H7 (cell line): Measurements from ENCODE around the gene CHCHD3. TPM values are rescaled to one million over a fixed set of nuclear protein-coding genes. Genes with fewer than 3 reads are reported as not detected.

ENCODE experiments used
- DNase-seq: peaks from one replicate; pipeline ENCODE4 v3.0.0; 2012
- H3K27me3 ChIP-seq: 2 replicates; pipeline ENCODE4 v1.6.0; 2011; ENCODE audit warnings: mild to moderate bottlenecking, low read length; ENCODE audit not compliant: control insufficient read depth, insufficient read depth
- H3K36me3 ChIP-seq: replicated peaks from 2 replicates; pipeline ENCODE4 v1.5.1; 2011; ENCODE audit warnings: low read length; ENCODE audit not compliant: control insufficient read depth, insufficient read depth
- H3K4me3 ChIP-seq: 2 replicates; pipeline ENCODE4 v1.5.1; 2011; ENCODE audit warnings: low read depth, mild to moderate bottlenecking, control low read depth, low read length, moderate library complexity; ENCODE audit not compliant: insufficient read depth
- total RNA-seq: library from RNA; depleted of rRNA; stranded (reverse); fragments of >200 nt; shearing (Covaris generic); gene quantifications from 2 replicates; pipeline ENCODE4 v1.2.3, GENCODE V29; 2014

Gene CHCHD3
- total RNA-seq, 1 experiment from 2014 or later, result 121 TPM

GRCh38 chr7:132950725-132951124 is 131.2 kb downstream of the CHCHD3 start:
- no peak for DNase-seq
- Histone ChIP-seq H3K36me3 (no peaks in the 10 kb centered on the region; the same call in 1 of the 2 replicates), H3K27me3 (no peaks in the 10 kb centered on the region), H3K4me3 (no peak overlapping the region)

DNA sequence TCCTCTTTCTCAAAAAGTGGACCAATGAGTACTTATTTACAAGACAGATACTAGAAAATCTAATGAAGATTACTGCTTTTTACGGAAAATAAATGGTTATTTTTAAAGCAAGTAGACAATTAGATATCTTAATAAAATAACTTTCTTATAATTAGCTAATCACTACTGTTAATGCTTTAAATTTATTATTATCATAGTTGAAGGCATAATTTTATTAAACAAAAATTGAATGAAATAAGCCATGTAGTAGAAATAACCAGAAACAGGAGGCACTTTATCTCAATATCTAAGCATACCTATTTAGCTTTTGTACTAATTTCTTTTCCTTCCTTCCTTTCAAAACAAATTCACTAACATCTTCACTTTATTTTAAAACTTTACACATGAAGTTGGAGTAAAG is 134.9 kb downstream of the CHCHD3 start:
- no peaks in the 10 kb centered on the region for H3K27me3 ChIP-seq
- H3K4me3 ChIP-seq, result no peak overlapping the region
- H3K36me3 ChIP-seq, result no peaks in the 10 kb centered on the region; the same call in 1 of the 2 replicates
- DNase-seq, result no peak

DNA sequence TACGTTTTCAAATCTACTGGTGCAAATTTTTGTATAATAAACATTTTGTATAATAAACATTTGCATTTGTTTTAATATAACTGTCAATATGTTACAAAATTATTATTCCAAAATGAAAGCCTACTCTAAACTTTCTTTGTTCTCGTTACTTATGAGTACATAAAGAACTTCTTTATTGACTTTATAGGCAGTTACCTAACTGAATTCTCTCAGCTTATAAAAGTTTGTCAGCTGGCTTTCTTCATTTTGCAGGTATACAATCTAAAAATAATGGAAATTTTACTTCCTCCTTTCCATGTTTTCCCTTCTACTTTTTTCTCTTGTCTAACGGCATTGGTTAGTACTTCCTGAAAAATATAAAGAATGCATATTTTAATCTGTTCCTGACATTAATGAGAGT is 137.1 kb downstream of the CHCHD3 start:
- Histone ChIP-seq H3K27me3 (no peaks in the 10 kb centered on the region), H3K4me3 (no peak overlapping the region), H3K36me3 (no peaks in the 10 kb centered on the region)
- DNase-seq, result no peak

DNA sequence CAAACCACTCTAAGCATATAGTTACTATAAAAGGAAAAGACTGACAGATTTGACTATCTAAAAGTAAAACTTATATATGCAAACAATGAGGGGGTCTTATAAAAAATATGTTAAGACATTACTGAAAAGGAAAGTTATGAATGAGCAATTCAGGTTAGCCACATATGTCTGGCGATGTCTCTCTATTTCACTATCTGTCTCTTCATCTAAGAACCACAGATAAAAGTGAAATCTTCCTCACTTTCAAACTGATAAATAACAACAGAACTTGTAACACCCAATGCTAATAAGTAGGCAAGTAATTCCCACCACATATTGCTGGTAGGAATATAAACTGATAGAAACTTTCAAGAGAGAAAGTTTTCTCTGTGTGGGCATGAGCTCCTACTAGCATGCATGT is 138.2 kb downstream of the CHCHD3 start:
- no peaks in the 10 kb centered on the region for H3K27me3 ChIP-seq
- H3K36me3 ChIP-seq, result no peaks in the 10 kb centered on the region
- no peak overlapping the region for H3K4me3 ChIP-seq
- DNase-seq, result no peak

DNA sequence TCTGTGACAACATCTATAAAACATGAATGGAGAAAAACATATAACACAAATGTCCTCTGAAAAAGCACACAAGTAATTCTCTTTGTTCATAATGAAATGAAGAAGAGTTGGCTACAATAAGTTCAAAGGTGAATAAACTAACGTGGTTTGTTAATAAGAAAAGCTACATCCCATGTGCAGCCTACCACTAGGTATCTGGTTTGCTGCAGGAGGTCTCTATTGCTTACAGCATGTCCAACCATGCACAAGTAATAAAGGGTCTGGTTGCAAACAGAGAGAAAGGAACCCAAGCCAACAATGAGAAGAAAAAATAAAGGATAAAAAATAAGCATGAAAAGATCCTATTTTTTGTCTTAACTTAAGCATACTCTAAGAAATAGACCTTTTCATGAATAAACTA is 139.2 kb downstream of the CHCHD3 start:
- no peak for DNase-seq
- no peaks in the 10 kb centered on the region for H3K27me3 ChIP-seq
- H3K36me3 ChIP-seq, result no peaks in the 10 kb centered on the region
- H3K4me3 ChIP-seq, result no peak overlapping the region

- Histone ChIP-seq H3K27me3 (no peaks in the 10 kb centered on the region), H3K36me3 (no peaks in the 10 kb centered on the region), H3K4me3 (no peak overlapping the region)
- no peak for DNase-seq
These were observed 140.0 kb downstream of the CHCHD3 start for GRCh38 chr7:132941905-132942304.

DNA sequence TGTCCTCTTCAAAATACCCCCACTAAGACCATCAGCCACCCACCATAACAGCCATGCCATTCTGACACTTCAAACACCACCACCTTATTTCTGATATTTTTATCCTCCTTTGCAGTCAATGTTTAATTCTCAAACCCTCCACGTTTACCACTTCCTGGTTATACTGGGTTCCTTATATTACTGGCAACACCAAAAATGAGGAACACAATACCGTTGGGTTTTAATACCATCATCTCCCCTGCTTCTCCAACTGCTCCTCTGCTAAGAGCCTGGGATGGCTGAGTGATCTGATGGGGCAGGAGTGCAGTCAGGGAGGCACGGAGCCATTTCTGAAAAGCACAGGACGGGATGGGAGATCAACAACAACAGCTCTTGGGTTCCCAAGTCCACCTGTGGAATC is 140.5 kb downstream of the CHCHD3 start:
- Histone ChIP-seq H3K36me3 (no peaks in the 10 kb centered on the region), H3K27me3 (no peaks in the 10 kb centered on the region), H3K4me3 (no peak overlapping the region)
- DNase-seq, result no peak

DNA sequence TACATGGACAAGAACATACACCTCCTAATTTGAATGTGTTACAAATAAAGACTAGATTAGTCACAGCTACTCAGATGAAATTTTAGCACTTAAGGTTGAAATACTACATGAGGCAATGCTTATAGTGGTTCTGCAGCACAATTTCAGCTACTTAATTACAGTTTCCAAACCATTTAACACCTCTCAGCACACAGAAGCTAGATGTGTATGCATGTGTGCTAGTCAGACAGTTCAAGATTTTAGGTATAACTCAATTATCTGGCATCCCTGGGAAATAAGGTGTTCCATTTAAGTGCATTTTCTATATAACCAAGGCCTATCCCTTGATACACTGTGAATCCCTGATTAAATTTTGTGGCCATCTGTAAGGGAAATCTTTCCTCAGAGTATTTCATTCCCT is 141.8 kb downstream of the CHCHD3 start:
- Histone ChIP-seq H3K36me3 (no peaks in the 10 kb centered on the region), H3K4me3 (no peak overlapping the region), H3K27me3 (no peaks in the 10 kb centered on the region)
- no peak for DNase-seq

DNA sequence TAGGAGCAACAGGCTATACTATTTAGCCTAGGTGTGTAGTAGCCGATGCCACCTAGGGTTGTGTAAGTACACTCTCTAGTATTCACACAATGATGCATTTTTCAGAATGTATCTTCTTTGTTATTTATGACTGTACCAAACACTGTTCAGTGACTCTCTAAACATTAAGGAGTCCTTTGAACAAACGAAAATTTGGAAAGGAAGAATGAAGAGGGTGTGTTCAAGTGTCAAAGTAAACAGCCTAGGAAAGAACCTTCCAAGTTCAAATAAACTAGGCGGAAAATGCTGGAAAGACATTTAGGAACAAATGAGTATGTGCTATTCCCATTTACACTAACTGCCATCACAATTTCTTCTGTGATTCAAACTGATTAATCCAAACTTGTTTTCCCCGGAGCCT is 142.4 kb downstream of the CHCHD3 start:
- Histone ChIP-seq H3K36me3 (no peaks in the 10 kb centered on the region), H3K27me3 (no peaks in the 10 kb centered on the region), H3K4me3 (no peak overlapping the region)
- DNase-seq, result no peak

- Histone ChIP-seq H3K36me3 (no peaks in the 10 kb centered on the region; the same call in 1 of the 2 replicates), H3K4me3 (no peak overlapping the region), H3K27me3 (no peaks in the 10 kb centered on the region)
- no peak for DNase-seq
These were observed 144.6 kb downstream of the CHCHD3 start for GRCh38 chr7:132937286-132937685.

- H3K27me3 ChIP-seq, result no peaks in the 10 kb centered on the region
- no peak overlapping the region for H3K4me3 ChIP-seq
- no peak for DNase-seq
- H3K36me3 ChIP-seq, result no peaks in the 10 kb centered on the region; the same call in 1 of the 2 replicates
These were observed 146.3 kb downstream of the CHCHD3 start for GRCh38 chr7:132935608-132936007.

- Histone ChIP-seq H3K4me3 (no peak overlapping the region), H3K36me3 (no peaks in the 10 kb centered on the region; the same call in 1 of the 2 replicates), H3K27me3 (no peaks in the 10 kb centered on the region)
- no peak for DNase-seq
These were observed 147.9 kb downstream of the CHCHD3 start for GRCh38 chr7:132934017-132934416.

DNA sequence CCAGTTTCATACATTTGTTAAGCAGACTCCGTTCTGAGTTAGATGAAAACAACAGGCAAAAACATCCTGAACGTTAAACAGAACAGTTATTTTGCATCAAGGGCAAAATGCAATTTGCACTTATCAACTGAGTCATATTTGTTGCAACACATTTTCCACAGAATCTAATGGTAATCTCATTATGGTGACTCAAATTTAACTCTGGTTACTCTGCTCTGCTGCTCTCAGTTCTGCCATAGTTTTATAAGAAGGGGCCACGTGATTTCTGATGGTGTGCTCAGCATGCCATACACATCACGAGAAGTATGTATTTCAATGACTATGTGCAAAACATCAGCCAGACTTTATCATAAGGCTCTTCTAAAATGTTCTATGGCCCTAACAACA is 148.8 kb downstream of the CHCHD3 start:
- Histone ChIP-seq H3K36me3 (no peaks in the 10 kb centered on the region; the same call in 1 of the 2 replicates), H3K4me3 (no peak overlapping the region), H3K27me3 (no peaks in the 10 kb centered on the region)
- no peak for DNase-seq

GRCh38 chr7:132932296-132933071 is 149.4 kb downstream of the CHCHD3 start:
- Histone ChIP-seq H3K4me3 (no peak overlapping the region), H3K27me3 (no peaks in the 10 kb centered on the region), H3K36me3 (no peaks in the 10 kb centered on the region; the same call in 1 of the 2 replicates)
- DNase-seq, result peak; percentile 23

- no peaks in the 10 kb centered on the region; the same call in 1 of the 2 replicates for H3K36me3 ChIP-seq
- no peaks in the 10 kb centered on the region for H3K27me3 ChIP-seq
- DNase-seq, result no peak
- no peak overlapping the region for H3K4me3 ChIP-seq
These were observed 151.0 kb downstream of the CHCHD3 start for GRCh38 chr7:132930881-132931280.
